Activated CD4-positive, alpha-beta T cell treated with anti-CD3 and anti-CD28 coated beads for 48 hours (primary cell): ENCODE data around the gene FIP1L1.
"Not testable (repeated sequence)": the region's sequence is repeated elsewhere in the genome, so short reads cannot be mapped to it uniquely, and the experiment has no call there.

Experiments
- DNase-seq: peaks from one replicate; pipeline ENCODE4 v3.0.0-alpha.2; 2020

Gene FIP1L1

DNA sequence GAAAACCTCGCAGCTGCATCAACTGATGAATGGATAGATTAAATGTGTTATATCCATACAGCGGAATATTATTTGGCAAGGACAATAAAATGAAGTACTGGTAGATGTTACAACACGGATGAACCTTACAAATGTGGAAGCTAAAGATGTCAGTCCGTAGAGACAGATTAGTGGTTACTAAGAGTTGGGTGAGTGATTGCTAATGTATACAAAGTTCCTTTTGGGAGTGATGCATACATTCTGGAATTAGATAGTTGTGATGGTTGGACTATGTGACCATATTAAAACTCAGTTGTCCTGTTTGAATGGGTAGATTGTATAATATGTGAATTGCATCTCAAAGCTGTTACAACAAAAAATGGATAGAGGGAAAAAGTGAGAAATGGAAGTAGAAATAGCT lies 2.8 kb downstream of the FIP1L1 start:
- no peak for DNase-seq

GRCh38 chr4:53409479-53409878 lies 32.0 kb downstream of the FIP1L1 start:
- not testable (repeated sequence) for DNase-seq

- DNase-seq = no peak
Measured at GRCh38 chr4:53419208-53419607, 41.8 kb downstream of the FIP1L1 start.

GRCh38 chr4:53421791-53422190 lies 44.4 kb downstream of the FIP1L1 start:
- no peak for DNase-seq

DNA sequence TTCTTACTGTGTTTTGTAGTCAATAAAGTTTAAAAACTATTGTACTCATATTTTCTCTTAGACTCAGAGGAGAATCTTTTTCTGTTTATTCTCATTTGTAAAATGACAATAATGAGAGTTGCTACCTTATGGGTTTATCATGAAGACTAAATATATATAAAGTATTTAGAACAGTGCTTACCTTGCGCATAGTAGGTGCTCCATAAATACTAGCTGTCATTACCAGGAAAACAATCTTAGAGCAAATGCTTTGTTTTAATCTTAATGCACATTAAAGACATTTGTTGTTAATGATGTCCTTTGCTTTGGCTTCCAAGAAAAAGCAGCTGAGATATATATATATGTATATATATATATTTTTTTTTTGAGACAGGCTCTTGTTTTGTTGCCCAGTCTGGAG lies 44.9 kb downstream of the FIP1L1 start:
- no peak for DNase-seq

- no peak for DNase-seq
Measured at GRCh38 chr4:53424280-53424679, 46.8 kb downstream of the FIP1L1 start.

DNA sequence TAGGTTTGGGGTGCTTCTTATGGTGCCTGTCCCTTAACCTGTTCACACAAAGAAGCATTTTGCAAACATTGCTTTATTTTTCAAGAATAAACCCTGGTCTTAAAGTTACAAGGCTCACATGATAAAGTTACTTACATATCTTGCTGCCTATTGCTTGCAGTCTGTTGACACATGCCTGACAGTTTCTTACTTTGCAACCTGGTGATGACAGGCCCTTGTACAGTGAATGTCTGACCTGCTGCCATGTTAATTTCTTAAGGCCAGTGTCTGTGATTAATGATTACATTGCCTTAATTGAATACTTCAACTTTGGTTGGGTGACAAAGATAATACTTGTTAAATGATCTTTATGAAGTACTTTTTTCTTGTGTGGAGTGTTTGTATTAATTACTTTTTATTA lies 49.9 kb downstream of the FIP1L1 start:
- DNase-seq = no peak

DNA sequence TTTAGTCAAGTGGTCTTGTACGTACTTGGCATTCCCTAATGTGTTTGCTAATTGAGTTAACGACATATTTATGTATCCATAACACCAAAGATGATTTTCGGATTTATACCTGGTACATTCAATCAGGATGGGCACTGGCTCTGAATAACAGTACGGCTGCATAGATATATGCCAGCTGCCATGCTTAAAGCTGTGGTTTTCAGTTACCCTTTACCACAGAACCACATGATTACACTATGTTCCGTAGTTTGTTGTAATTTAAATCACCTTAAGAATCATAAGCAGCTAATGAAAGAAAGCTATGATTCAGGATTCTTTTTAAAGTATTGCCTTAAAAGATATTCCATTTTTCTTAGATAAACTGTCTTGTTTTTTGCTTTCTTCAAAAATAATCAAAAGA lies 53.6 kb downstream of the FIP1L1 start:
- no peak for DNase-seq

DNA sequence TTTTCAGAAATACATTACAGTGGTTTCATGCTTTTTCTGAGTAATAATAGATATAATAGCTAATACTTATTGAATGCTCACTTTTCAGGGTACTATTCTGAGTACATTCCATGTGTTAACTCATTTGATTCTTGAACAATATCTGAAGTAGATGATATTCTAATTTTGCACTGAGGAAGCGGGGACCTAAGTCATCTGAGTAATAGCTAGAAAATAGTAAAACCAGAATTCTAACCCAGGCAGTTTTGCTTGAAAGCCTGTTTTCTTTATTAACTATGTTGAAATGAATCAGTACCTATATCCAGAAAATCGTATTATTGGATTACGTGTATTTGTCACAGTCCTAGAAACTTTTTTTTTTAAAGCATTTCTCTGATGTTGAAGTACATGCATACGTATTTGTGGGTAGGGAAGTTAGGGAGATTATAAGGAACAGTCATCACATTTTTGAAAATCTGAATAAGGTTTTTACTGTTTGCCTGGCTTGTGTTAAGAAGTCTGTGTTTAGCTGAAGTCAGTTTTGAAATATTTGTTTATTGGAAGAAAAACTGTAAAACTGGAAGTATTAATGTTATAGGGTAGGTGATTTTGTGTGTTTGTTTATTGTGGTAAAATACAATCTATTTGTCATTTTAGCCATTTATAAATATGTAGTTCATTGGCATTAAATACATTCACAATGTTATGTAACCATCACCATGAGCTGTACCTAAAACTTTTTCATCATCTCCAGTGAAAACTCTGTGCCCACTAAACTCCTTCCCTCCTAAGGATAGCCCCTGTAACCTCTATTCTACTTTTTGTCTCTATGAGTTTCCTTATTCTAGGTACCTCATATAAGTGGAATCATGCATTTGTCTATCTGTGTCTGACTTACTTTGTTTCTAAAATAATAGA lies 55.3 kb downstream of the FIP1L1 start:
- DNase-seq = no peak

DNA sequence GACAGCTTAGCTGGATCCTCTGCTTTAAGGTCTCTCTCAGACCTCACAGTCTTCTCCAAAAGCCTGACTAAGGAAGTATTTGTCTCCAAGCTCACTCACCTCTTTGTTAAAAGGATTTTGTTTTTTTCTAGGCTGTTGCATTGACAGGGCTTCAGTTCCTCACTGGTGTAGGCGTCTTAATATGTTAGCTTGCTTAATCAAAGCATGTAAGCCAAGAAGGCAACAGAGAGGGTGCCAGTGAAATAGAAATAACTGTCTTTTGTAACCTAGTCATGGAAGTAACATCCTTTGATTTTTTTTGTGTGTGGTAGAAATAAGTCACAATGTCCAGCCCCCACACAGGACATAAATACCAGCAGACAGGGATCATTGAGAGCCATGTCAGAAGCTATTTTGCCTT lies 58.8 kb downstream of the FIP1L1 start:
- DNase-seq = no peak

- no peak for DNase-seq
Measured at GRCh38 chr4:53441564-53441963, 64.1 kb downstream of the FIP1L1 start.

- no peak for DNase-seq
Measured at GRCh38 chr4:53444954-53445353, 67.5 kb downstream of the FIP1L1 start.

- no peak for DNase-seq
Measured at GRCh38 chr4:53450773-53451172, 73.3 kb downstream of the FIP1L1 start.

- DNase-seq = no peak
Measured at GRCh38 chr4:53453385-53453784, 75.9 kb downstream of the FIP1L1 start.

DNA sequence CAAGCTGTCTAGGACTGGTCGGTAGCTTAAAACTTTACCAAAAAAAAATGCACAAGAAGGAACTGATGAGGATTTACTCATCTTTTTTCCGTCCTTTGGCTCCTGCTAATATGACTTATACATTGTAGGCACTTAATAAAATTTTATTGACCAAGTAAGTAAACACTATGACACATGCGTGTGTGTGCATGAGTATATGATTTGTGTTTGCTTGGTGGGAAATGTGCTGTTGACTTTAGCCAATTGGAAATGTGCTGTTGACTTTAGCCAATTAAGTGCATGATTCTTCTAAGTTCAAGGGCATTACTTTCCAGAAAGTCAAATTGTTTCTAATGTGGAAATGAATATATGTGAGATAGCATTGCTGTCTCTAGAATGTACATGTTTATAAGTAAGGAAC lies 78.3 kb downstream of the FIP1L1 start:
- DNase-seq = no peak

GRCh38 chr4:53456178-53456577 lies 78.7 kb downstream of the FIP1L1 start:
- DNase-seq = no peak

DNA sequence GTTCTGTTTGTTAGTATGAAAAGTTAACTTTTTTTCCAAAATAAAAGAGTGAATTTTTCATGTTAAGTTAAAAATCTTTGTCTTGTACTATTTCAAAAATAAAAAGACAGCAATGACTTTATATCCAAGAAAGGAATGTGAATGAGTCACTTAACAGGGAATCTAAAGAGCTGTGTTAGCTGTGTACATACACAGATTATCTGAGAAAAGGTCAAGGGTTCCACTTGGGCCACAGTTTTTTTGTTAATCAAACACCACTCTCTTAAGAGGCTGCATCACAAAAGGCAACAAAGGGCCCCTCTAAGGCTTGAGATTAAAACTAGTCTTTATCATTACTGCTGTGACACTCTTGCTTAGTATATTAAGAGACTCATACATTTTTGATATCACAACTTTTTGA lies 82.1 kb downstream of the FIP1L1 start:
- no peak for DNase-seq

- no peak for DNase-seq
Measured at GRCh38 chr4:53461244-53461643, 83.8 kb downstream of the FIP1L1 start.

DNA sequence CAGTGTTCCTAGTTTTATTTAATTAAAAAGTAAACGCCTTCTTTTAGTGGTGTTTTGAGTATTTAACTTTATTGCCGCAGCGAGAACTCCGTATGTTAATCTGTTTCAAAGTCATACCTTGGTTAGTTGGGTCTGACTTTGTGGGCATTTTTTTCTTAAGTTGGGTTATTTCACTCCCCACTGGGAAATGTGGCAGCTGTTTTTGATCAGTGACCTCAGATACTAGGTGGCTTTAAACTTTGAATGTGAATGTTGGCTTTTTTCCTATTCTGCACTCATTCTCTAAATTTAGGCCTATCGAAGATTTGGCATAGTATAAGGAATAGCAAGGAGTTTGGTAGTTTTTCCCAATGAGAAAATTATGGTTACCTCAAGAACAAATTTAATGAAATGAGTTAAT lies 85.9 kb downstream of the FIP1L1 start:
- DNase-seq = no peak

GRCh38 chr4:53465281-53465680 lies 87.8 kb downstream of the FIP1L1 start:
- no peak for DNase-seq

- no peak for DNase-seq
Measured at GRCh38 chr4:53465891-53466290, 88.5 kb downstream of the FIP1L1 start.

DNA sequence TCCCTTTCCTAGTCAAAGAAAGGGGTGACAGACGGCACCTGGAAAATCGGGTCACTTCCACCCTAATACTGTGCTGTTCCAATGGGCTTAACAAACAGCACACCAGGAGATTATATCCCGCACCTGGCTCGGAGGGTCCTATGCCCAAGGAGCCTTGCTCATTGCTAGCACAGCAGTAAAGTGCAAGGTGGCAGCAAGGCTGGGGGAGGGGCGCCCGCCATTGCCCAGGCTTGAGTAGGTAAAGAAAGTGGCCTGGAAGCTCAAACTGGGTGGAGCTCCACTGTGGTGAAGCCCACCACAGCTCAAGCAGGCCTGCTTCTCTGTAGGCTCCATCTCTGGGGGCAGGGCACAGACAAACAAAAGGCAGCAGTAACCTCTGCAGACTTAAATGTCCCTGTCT lies 89.1 kb downstream of the FIP1L1 start:
- not testable (repeated sequence) for DNase-seq

DNA sequence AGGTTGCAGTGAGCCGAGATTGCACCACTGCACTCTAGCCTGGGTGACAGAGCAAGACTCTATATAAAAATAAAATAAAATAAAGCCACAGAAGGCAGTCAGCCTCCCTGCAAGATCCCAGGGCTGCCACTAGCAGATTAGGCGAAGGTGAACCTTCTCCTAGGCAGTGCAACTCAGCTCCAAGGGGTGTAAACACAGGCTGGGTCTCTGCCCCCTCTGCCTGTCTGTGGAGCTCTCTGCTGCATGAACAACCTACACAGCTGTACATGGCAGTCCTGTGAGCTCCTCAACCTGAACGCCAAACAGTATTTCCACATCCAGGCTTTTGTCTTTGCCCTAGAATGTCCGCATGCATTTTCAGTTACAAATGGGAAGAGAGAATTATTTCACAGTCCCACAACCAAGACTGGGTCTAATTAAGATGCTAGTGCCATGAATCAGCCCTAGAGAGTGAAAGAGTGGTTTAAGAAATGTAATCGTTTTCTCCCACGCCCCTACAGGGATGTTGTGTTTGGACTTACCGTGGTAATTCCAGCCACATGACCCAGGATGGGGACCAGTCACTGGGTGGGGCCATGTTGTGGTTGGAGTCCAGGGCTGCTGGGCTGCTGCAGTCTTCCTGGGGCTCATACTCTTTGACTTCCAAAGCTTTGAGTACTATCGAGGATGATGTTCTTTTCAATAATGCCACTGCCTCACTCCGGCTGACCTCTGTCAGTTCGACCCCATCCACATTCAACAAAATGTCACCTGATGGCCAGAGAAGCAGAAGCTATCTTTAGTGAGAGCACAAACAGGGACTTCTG lies 99.0 kb downstream of the FIP1L1 start:
- no peak for DNase-seq

GRCh38 chr4:53477038-53477565 lies 99.7 kb downstream of the FIP1L1 start:
- DNase-seq = no peak
